SK-N-SH (cell line): ENCODE data around the gene CRELD2.

Source experiments
- MAX ChIP-seq: IDR thresholded peaks from 2 replicates; pipeline ENCODE4 v1.4.0; 2012; ENCODE audit warnings: low read depth
- MEF2A ChIP-seq: IDR thresholded peaks from 2 replicates; pipeline ENCODE4 v1.4.0; 2012; ENCODE audit warnings: low read depth, borderline replicate concordance
- RXRA ChIP-seq: IDR thresholded peaks from 2 replicates; pipeline ENCODE4 v1.4.0; 2012; ENCODE audit warnings: low read depth, mild to moderate bottlenecking, borderline replicate concordance
- USF2 ChIP-seq: fragments of 150-350 bp; IDR thresholded peaks from 2 replicates; pipeline ENCODE4 v1.6.1; 2017; ENCODE audit warnings: antibody characterized with exemption, low read length, low read depth, borderline replicate concordance
- ZBTB33 ChIP-seq: IDR thresholded peaks from 2 replicates; pipeline ENCODE4 v1.4.0; 2012; ENCODE audit warnings: low read depth, borderline replicate concordance
- TF ChIP-seq, protein P1 (sequence below): fragments of 200-600 bp; sonication (generic); IDR thresholded peaks from 2 replicates; pipeline ENCODE4 v1.6.1; 2017; ENCODE audit warnings: antibody characterized with exemption, mild to moderate bottlenecking, moderate library complexity

DNA sequence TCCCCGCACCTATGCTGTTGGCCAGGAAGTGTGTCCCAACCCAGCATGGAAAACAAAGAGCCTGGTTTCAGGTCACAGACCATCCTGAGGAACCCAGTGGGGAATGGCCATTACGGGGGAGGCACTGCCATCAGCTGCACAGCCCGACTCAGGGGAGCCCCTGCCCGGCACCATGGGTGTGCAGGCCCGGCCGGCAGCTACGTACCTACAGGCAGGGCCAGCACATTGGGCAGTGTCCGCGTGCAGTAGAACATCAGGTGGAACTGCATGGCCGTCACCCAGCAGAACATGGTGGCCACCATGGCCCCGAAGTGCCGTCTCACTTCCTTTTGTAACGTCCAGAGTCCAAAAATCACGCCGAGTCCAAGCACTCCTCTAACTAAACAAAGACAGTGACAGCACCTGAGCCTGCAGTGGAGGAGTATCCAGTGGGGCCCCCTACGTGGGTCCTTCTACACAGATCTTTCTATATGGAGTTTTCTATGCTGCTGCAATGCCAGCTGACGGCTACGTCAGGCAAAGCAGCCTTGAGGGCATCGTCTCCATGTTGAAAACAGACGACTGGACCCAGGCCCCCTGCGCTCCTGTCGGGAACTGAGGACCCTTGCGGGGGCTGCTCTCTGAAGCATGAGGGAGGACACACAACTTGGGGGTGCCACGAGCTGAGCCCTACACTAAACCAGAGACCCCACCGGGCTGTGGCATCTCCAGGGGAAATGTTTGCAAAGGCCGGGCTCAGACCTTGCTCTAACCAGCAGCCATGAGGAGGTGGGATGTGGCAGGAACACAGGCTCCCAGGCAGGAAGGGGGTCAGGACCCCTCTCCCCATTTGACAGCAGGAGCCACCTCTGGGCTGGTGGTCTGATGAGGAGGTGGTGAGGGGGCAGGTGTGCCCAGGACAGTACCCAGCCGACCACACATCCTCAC is 7.9 kb upstream of the CRELD2 start:
- TF ChIP-seq, protein P1, sequence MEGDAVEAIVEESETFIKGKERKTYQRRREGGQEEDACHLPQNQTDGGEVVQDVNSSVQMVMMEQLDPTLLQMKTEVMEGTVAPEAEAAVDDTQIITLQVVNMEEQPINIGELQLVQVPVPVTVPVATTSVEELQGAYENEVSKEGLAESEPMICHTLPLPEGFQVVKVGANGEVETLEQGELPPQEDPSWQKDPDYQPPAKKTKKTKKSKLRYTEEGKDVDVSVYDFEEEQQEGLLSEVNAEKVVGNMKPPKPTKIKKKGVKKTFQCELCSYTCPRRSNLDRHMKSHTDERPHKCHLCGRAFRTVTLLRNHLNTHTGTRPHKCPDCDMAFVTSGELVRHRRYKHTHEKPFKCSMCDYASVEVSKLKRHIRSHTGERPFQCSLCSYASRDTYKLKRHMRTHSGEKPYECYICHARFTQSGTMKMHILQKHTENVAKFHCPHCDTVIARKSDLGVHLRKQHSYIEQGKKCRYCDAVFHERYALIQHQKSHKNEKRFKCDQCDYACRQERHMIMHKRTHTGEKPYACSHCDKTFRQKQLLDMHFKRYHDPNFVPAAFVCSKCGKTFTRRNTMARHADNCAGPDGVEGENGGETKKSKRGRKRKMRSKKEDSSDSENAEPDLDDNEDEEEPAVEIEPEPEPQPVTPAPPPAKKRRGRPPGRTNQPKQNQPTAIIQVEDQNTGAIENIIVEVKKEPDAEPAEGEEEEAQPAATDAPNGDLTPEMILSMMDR, result no peak
- TF ChIP-seq ZBTB33 (no peak), USF2 (no peak), MAX (no peak), RXRA (no peak), MEF2A (no peak)
